ENCODE results near the gene SERGEF. TPM values are rescaled to one million over a fixed set of nuclear protein-coding genes. Genes with fewer than 3 reads are reported as not detected.

The SERGEF gene
- total RNA-seq, 2 donors from 2014 or later: 27.3 to 32.0 TPM

GRCh38 chr11:17813391-17814059 is 199.3 kb downstream of the SERGEF start:
- DNase-seq (ENCODE audit: low spot score): no peak
- H3K4me3 ChIP-seq: no peak overlapping the region
- H3K4me1 ChIP-seq (ENCODE audit: control insufficient read depth in 1 of 2, low read depth in 2 of 2): peaks cover 15 to 43% of the 10 kb centered on the region in 2 donors
- H3K36me3 ChIP-seq: no peaks in the 10 kb centered on the region
- no peaks in the 10 kb centered on the region for H3K9me3 ChIP-seq
- TF ChIP-seq, protein P1, sequence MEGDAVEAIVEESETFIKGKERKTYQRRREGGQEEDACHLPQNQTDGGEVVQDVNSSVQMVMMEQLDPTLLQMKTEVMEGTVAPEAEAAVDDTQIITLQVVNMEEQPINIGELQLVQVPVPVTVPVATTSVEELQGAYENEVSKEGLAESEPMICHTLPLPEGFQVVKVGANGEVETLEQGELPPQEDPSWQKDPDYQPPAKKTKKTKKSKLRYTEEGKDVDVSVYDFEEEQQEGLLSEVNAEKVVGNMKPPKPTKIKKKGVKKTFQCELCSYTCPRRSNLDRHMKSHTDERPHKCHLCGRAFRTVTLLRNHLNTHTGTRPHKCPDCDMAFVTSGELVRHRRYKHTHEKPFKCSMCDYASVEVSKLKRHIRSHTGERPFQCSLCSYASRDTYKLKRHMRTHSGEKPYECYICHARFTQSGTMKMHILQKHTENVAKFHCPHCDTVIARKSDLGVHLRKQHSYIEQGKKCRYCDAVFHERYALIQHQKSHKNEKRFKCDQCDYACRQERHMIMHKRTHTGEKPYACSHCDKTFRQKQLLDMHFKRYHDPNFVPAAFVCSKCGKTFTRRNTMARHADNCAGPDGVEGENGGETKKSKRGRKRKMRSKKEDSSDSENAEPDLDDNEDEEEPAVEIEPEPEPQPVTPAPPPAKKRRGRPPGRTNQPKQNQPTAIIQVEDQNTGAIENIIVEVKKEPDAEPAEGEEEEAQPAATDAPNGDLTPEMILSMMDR (IDR thresholded peaks at IDR 0.05): no peak
- peak overlapping the region in 1 of 2 donors; percentile 1 for H3K27ac ChIP-seq
- H3K27me3 ChIP-seq (replicated peaks; ENCODE audit: insufficient read depth): no peaks in the 10 kb centered on the region
- no peak for ATAC-seq (ENCODE audit: insufficient number of reproducible peaks, low FRiP score, low read depth)

DNA sequence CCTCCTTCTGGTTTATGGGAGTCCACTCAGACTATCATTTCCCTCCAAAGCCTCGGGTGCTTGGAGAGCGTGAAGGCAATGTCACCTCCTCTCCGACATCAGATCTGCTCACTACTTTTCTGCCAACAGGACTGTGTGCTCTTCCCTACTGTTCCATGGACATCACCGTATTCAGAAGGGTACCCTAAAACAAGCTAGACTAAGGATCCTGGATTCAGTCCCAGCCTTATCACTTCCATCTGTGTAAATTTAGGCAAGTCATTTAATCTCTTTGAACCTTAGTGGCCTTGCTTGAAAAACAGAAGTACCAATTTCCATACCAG is 200.0 kb downstream of the SERGEF start:
- H3K36me3 ChIP-seq: no peaks in the 10 kb centered on the region
- H3K9me3 ChIP-seq: no peaks in the 10 kb centered on the region
- H3K4me3 ChIP-seq: no peak overlapping the region
- no peak for DNase-seq (ENCODE audit: low spot score)
- TF ChIP-seq, protein P1 (IDR thresholded peaks at IDR 0.05): no peak
- H3K27ac ChIP-seq: no peak overlapping the region
- peaks cover 15 to 43% of the 10 kb centered on the region in 2 donors for H3K4me1 ChIP-seq (ENCODE audit: control insufficient read depth in 1 of 2, low read depth in 2 of 2)
- ATAC-seq (ENCODE audit: insufficient number of reproducible peaks, low FRiP score, low read depth): no peak
- H3K27me3 ChIP-seq (replicated peaks; ENCODE audit: insufficient read depth): no peaks in the 10 kb centered on the region

GRCh38 chr11:17812091-17812864 is 200.6 kb downstream of the SERGEF start:
- TF ChIP-seq, protein P1 (IDR thresholded peaks at IDR 0.05): no peak
- Histone ChIP-seq H3K27me3 (replicated peaks; ENCODE audit: insufficient read depth) (no peaks in the 10 kb centered on the region), H3K27ac (no peak overlapping the region), H3K9me3 (no peaks in the 10 kb centered on the region), H3K4me1 (ENCODE audit: control insufficient read depth in 1 of 2, low read depth in 2 of 2) (peaks cover 15 to 43% of the 10 kb centered on the region in 2 donors), H3K4me3 (no peak overlapping the region), H3K36me3 (no peaks in the 10 kb centered on the region)
- DNase-seq (ENCODE audit: low spot score) (no peak), ATAC-seq (ENCODE audit: insufficient number of reproducible peaks, low FRiP score, low read depth) (no peak)

- TF ChIP-seq, protein P1 (IDR thresholded peaks at IDR 0.05): no peak
- no peak for ATAC-seq (ENCODE audit: insufficient number of reproducible peaks, low FRiP score, low read depth)
- H3K27ac ChIP-seq: no peak overlapping the region
Observed at GRCh38 chr11:17811352-17811751, 201.5 kb downstream of the SERGEF start.

DNA sequence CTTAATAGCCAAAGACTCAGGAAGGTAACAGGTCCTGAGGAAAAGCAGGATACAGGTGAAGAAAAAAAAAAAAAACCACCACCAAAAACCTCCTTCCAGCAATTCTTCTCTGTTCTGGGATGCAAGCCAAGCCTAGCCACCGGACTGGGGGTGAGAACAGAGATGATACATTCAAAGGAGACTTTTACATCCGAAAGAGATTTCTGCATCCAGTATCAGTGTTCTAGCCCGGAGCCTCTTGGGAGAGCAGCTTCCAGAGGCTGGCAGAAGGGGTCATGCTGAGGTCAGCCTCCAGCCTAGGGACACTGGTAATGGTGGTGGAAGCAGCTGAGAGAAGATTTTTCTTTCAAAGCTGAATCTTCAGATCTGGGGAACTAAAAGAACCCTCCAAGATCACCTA is 202.1 kb downstream of the SERGEF start:
- no peak for ATAC-seq (ENCODE audit: insufficient number of reproducible peaks, low FRiP score, low read depth)
- DNase-seq (ENCODE audit: low spot score): no peak
- TF ChIP-seq, protein P1 (IDR thresholded peaks at IDR 0.05): no peak
- no peaks in the 10 kb centered on the region for H3K36me3 ChIP-seq
- H3K9me3 ChIP-seq: no peaks in the 10 kb centered on the region
- H3K4me1 ChIP-seq (ENCODE audit: control insufficient read depth in 1 of 2, low read depth in 2 of 2): peaks cover 15 to 43% of the 10 kb centered on the region in 2 donors
- no peak overlapping the region for H3K27ac ChIP-seq
- H3K4me3 ChIP-seq: no peak overlapping the region
- no peaks in the 10 kb centered on the region for H3K27me3 ChIP-seq (replicated peaks; ENCODE audit: insufficient read depth)

More at GRCh38 chr11:17811352-17811751, 201.5 kb downstream of the SERGEF start:
- H3K9me3 ChIP-seq: no peaks in the 10 kb centered on the region
- peaks cover 15 to 43% of the 10 kb centered on the region in 2 donors for H3K4me1 ChIP-seq (ENCODE audit: control insufficient read depth in 1 of 2, low read depth in 2 of 2)
- no peaks in the 10 kb centered on the region for H3K27me3 ChIP-seq (replicated peaks; ENCODE audit: insufficient read depth)
- no peak for DNase-seq (ENCODE audit: low spot score)
- H3K4me3 ChIP-seq: no peak overlapping the region
- no peaks in the 10 kb centered on the region for H3K36me3 ChIP-seq

Data from thoracic aorta (tissue), 2 donors.